GM19025 (cell line): ENCODE results near the gene FAM20C.

Experiments used
- ATAC-seq: cut with Tn5 transposase; IDR thresholded peaks from one replicate; pipeline ENCODE4 v1.9.1; 2021; ENCODE audit warnings: mild to moderate bottlenecking, low read depth, moderate library complexity; ENCODE audit not compliant: unreplicated experiment

FAM20C gene

GRCh38 chr7:298375-298702 is 106.0 kb downstream of the FAM20C start:
- ATAC-seq, result no peak

DNA sequence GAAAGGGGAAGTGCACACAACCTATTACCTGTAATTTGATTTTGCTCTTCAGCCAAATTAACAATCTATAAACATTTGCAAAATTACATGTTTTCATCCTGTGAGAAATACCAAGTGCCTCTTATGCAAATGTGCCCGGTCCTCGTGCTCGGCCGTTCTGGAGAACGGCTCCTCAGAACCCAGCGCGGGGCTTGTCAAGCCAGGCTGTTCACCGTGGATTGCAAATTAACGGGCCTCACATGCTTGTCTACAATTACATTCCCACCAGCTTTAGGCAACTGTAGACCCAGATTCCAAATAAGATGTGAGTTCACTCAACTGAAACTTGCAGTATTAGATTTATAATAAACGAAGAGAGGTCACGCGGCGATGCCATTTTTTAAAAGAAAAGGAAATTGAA is 106.4 kb downstream of the FAM20C start:
- no peak for ATAC-seq

DNA sequence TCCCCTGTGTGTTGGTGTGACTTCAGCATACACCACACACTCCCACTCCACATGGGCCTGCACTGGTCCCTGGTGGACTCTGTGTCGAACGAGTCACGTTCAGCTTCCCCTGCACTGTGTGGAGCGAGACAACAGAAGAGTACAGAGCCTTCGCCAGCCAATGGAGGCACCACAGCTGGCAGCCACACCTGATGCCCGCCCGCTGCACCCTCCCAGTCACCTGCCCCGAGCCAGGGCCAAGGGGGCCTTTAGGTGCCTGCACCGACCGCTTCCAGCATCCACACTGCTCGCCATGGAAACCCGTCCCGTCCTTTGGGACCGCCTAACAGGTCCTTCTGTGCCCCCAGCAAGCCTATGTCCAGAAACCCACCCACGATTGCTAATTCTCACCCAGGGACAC is 106.8 kb downstream of the FAM20C start:
- no peak for ATAC-seq

DNA sequence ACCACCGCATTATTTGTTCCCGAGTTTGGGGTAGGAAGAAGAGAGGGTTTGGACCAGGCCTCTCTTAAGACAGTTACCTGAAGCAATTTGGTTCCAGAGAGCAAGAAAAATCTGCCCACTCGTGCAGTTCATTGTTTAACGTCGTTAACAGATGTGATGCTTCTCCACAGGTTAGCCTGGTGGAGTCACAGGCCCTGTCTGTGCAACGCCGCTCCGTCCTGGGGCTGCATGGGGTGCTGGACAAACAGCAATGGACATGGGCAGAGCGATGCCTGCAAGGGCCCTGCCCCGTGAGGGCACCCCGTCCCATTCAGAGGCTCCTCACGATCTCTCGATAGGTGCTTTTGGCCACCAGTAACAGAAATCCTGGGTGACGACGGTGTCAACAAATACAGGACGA is 107.3 kb downstream of the FAM20C start:
- ATAC-seq, result no peak

GRCh38 chr7:300048-300447 is 107.7 kb downstream of the FAM20C start:
- no peak for ATAC-seq

- no peak for ATAC-seq
Observed at GRCh38 chr7:300546-301290, 108.3 kb downstream of the FAM20C start.

DNA sequence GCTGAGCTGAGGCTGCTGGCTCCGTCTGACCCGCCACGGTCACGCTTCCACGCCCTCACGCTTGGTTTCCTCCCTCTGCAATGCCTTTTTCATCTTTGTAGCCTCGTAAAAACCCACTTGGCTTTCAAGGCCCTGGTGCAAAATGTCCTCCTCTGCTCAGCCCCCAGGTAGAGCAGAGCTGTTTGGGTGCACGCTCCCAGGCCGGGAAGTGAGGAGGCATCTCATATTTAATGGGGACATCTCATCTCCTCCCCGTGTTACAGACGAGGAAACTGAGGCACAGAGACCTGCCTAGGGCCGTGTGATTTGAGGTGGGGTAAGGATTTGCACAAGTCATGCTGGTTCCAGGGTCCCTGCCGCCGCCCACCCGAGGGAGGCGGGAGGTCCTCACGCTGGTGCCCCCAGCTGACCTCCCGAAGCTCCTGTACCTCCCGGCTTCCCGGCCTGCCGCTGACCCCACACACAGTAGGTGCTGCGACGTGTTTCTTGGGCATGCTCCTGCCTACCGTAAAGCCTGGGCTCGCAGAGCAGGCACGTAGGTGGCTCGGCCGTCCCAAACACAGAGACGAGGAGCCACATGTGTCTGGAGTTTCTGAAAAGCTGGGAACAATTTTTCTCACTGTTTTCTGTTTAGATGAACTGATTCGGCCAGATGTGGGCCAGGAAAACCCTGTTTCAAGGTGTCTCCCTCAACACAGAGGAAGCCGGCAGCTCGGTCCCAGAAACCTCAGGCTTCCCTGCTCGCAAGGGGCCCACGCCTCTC is 109.1 kb downstream of the FAM20C start:
- ATAC-seq, result no peak

DNA sequence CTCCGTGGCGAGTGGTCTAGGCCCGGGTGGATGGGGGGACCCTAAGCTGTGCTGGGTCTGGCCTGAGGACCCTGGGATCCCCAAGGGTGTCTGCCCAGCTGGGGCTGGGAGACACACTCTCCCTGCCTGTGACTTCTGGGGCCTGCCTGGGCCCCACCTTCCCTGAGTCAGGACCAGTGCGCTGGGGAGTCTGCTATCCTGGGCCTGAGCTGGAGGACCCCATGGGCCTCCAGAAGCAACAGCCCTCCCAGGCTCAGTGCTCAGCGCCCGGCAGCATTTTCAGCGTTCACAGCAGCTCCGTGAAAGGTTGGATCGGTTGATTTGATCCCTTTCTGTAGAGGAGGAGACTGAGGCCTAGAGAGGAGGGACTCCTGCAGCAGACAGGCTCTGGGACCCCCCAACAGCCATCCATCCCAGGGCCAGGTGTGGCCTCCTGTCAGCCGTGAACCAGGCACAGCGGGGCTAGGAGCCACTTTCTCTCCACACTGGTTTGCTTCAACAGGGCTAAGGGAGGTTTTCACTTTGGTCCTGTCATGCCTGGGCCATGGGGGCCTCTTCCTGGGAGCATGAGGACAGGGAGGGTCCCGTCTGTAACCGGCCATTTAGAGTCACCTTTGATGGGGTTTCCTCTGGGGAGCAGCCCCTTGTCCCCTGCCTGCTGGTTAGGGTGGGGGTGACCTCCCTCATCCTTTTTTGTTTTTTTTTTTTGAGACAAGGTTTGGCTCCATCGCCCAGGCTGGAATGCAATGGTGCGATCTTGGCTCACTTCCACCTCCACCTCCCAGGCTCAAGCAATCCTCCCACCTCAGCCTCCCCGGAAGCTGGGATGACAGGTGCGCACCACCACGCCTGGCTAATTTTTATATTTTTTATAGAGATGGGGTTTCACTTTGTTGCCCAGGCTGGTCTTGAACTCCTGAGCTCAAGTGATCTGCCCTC is 110.0 kb downstream of the FAM20C start:
- ATAC-seq, result no peak

DNA sequence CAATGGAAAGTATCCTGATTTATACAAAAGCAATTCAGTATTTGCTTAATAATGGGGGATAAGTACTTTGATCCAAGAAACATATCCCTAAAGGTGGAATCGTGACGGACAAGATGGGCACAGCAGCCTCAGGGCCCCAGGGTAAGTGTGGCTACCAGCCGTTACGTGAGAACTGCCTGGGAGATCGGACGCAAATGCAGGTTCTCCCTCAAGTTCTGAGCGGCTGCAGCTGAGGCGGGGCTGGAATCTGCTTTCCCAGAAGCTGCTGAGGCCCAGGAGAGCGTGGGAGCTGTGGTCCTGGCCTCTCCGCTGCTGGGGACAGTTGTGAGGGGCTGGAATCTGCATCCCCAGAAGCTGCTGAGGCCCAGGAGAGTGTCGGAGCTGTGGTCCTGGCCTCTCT is 111.1 kb downstream of the FAM20C start:
- ATAC-seq, result no peak

- ATAC-seq, result no peak
Observed at GRCh38 chr7:303884-304573, 111.7 kb downstream of the FAM20C start.

DNA sequence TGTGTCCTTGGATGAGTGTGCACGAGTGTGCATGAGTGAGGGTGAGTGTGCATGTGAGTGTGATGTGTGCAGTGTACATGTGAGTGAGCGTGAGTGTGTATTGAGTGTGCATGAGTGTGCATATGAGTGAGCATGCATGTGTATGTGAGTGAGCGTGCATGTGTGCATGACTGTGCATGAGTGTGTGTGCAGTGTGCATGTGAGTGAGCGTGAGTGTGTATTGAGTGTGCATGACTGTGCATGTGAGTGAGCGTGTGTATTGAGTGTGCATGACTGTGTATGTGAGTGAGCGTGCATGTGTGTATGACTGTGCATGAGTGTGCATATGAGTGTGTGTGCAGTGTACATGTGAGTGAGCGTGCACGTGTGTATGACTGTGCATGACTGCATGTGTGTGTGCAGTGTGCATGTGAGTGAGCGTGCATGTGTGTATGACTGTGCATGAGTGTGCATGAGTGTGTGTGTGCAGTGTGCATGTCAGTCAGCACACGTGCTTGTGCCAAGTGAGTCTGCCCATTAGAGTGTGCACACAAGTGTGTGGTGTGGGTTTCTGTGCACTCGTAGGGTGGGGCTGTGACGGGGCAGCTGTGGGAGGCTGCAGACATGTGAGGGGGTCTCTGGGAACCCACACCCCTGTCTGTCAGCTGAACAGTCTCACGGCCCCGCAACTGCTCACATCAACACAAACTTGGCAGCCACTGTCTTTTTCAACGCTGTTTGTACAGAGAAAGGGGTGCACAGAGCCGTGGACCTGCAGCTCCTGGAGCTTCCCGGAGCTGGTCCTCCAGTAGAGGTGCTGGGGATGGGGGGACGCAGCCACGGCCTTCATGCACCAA is 112.4 kb downstream of the FAM20C start:
- ATAC-seq, result no peak

GRCh38 chr7:305410-306151 is 113.2 kb downstream of the FAM20C start:
- no peak for ATAC-seq

- no peak for ATAC-seq
Observed at GRCh38 chr7:307970-308369, 115.6 kb downstream of the FAM20C start.

DNA sequence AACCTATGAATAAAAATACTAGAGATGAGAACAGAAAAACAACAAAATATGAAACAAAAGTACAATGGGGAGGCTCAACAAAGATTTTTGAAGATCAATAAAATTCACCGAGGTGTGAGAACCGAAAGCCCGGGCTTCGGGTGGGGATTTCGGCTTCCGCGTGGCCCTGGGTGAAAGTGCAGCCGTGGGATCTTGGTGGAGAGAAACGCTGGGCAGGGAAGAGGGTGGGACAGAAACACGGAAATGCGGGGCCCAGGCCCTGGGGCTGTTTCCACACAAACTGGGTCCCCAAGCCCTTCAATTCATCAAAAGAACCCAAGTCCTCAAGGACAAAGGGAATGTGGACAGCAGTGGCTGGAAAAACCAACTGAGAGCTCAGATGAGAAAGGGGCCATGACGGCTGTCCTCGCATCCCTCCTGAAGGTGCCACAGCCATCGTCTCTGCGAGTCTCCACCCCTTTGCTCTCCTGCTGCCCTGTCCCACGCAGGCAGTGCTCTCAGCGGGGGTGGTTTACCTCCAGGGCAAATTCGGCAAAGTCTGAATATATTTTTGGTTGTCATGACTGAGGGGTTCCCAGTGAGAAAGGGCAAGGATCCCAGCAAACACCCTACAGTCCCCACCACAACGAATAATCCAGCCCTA is 117.3 kb downstream of the FAM20C start:
- no peak for ATAC-seq
